ENCODE results near the gene PDE4B.
"Not testable (repeated sequence)": the region's sequence is repeated elsewhere in the genome, so short reads cannot be mapped to it uniquely, and the experiment has no call there.

Gene PDE4B

DNA sequence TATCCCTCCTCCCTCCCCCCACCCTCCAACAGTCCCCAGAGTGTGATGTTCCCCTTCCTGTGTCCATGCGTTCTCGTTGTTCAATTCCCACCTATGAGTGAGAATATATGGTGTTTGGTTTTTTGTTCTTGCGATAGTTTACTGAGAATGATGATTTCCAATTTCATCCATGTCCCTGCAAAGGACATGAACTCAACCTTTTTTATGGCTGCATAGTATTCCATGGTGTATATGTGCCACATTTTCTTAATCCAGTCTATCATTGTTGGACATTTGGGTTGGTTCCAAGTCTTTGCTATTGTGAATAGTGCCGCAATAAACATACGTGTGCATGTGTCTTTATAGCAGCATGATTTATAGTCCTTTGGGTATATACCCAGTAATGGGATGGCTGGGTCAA, 311.4 kb downstream of the PDE4B start:
- not testable (repeated sequence) for H3K9ac ChIP-seq (ENCODE audit: low read length); H3K4me3 ChIP-seq (ENCODE audit: low read length); H3K27ac ChIP-seq (ENCODE audit: low read depth, low read length); H3K36me3 ChIP-seq (ENCODE audit: control insufficient read depth, insufficient read depth, low read length); H3K27me3 ChIP-seq (ENCODE audit: control insufficient read depth, insufficient read depth, low read length); H3K4me1 ChIP-seq (ENCODE audit: control insufficient read depth, insufficient read depth, low read length)

DNA sequence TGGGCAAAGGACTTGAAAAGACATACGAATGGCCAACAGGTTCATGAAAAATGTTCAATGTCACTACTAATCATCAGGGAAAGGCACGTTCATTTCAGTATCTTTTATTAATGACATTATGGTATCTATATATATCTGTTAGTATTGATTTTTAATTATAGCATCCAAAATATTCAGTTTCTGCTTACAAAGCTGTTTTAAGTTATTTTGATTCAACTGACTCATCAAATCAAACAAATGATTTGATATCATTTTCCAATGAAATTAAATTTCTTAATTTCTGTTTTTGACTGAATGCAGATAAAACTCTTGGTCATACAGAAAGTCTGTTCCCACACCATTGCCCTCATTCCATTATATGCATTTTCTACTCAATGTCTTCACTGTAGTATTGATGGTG, 315.9 kb downstream of the PDE4B start:
- no peak overlapping the region for H3K4me3 ChIP-seq (ENCODE audit: low read length)

DNA sequence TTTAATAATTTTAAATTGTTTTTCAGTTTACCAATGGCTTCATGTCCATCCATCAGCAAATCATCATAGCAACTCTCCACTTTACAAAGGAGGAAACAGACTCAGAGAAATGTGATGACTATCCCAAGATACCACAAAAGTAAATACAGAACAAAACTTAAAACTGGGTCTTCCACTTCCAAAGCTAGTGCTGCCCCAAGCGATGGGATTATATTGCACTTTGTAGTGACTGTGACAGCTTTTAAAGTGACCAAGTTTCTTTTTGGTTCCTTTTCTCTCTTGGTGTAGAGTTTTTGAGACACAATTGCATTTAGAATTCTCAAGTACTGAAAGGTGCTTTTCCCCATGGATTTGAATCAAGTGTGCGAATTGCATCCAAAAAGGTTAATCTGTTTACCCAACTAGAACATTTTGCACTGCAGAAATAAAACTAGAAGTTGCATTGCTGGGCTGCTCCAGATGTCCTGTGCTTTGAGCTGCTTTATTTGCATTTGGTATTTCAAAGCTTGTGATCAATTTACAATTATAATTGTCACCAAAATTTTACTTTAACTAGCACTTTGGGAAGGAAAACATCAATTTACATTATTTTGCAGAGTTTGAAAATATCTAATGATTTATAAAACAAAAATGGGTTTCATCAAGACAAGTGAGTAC, 320.2 kb downstream of the PDE4B start:
- Histone ChIP-seq H3K4me1 (ENCODE audit: control insufficient read depth, insufficient read depth, low read length) (no peaks in the 10 kb centered on the region), H3K4me3 (ENCODE audit: low read length) (no peak overlapping the region), H3K27ac (ENCODE audit: low read depth, low read length) (no peak overlapping the region), H3K27me3 (ENCODE audit: control insufficient read depth, insufficient read depth, low read length) (no peaks in the 10 kb centered on the region), H3K36me3 (ENCODE audit: control insufficient read depth, insufficient read depth, low read length) (no peaks in the 10 kb centered on the region), H3K9ac (ENCODE audit: low read length) (no peak overlapping the region)

More for the DNA sequence above, 315.9 kb downstream of the PDE4B start:
- Histone ChIP-seq H3K27ac (ENCODE audit: low read depth, low read length) (no peak overlapping the region), H3K36me3 (ENCODE audit: control insufficient read depth, insufficient read depth, low read length) (no peaks in the 10 kb centered on the region), H3K9ac (ENCODE audit: low read length) (no peak overlapping the region), H3K4me1 (ENCODE audit: control insufficient read depth, insufficient read depth, low read length) (no peaks in the 10 kb centered on the region), H3K27me3 (ENCODE audit: control insufficient read depth, insufficient read depth, low read length) (no peaks in the 10 kb centered on the region)

DNA sequence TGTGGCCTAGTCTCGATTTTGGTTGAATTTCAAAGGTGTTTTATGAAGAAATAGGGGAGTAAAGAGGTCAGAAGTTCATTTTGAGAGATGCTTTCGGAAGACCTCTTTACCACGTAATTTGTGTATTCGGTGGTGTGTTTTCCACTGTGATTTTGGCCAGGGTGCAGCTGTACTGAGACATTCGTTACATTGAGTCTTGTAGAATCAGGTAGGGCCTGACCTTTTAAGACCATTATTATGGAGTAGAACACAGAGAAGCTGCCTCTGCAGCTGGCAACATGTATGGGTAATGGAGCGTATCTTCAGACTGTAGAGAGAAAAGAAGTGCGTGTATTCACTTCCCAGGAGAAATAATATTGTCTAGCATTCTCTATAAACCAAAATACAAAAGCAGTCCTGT, 326.5 kb downstream of the PDE4B start:
- H3K27ac ChIP-seq (ENCODE audit: low read depth, low read length): no peak overlapping the region
- no peaks in the 10 kb centered on the region for H3K4me1 ChIP-seq (ENCODE audit: control insufficient read depth, insufficient read depth, low read length)
- H3K27me3 ChIP-seq (ENCODE audit: control insufficient read depth, insufficient read depth, low read length): no peaks in the 10 kb centered on the region
- no peak overlapping the region for H3K4me3 ChIP-seq (ENCODE audit: low read length)
- no peaks in the 10 kb centered on the region for H3K36me3 ChIP-seq (ENCODE audit: control insufficient read depth, insufficient read depth, low read length)
- H3K9ac ChIP-seq (ENCODE audit: low read length): no peak overlapping the region

DNA sequence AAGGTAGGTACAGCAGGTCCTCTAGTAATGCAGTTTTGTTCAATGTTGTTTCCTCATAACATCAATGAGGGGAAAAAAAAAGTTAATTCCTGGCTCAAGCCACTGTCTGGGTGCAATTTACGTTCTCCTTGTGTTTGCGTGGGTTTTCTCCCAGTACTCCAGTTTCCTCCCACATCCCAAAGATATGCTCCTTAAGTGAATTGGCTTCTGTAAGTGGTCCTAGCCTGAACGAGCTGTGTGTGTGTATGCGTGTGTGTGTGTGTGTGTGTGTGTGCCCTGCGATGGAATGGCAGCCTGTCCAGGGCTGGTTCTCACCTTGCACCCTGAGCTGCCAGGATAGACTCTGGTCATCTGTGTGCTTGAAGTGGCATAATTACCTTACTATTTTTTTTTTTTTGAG, 332.0 kb downstream of the PDE4B start:
- H3K9ac ChIP-seq (ENCODE audit: low read length): no peak overlapping the region

DNA sequence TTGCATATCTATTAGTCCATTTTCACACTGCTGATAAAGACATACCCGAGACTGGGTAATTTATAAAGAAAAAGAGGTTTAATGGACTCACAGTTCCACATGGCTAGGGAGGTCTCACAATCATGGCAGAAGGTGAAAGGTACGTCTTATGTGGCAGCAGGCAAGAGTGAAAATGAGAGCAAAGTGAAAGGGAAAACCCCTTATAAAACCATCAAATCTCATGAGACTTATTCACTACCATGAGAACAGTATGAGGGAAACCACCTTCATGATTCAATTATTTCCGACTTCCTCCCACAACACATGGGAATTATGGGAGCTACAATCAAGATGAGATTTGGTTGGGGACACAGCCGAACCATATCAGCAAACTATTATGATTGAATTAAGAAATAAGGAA, 335.9 kb downstream of the PDE4B start:
- not testable (repeated sequence) for H3K27me3 ChIP-seq (ENCODE audit: control insufficient read depth, insufficient read depth, low read length); H3K9ac ChIP-seq (ENCODE audit: low read length); H3K4me1 ChIP-seq (ENCODE audit: control insufficient read depth, insufficient read depth, low read length); H3K4me3 ChIP-seq (ENCODE audit: low read length); H3K27ac ChIP-seq (ENCODE audit: low read depth, low read length); H3K36me3 ChIP-seq (ENCODE audit: control insufficient read depth, insufficient read depth, low read length)

More for the DNA sequence above, 332.0 kb downstream of the PDE4B start:
- Histone ChIP-seq H3K4me1 (ENCODE audit: control insufficient read depth, insufficient read depth, low read length) (no peaks in the 10 kb centered on the region), H3K4me3 (ENCODE audit: low read length) (no peak overlapping the region), H3K36me3 (ENCODE audit: control insufficient read depth, insufficient read depth, low read length) (no peaks in the 10 kb centered on the region), H3K27ac (ENCODE audit: low read depth, low read length) (no peak overlapping the region), H3K27me3 (ENCODE audit: control insufficient read depth, insufficient read depth, low read length) (no peaks in the 10 kb centered on the region)

DNA sequence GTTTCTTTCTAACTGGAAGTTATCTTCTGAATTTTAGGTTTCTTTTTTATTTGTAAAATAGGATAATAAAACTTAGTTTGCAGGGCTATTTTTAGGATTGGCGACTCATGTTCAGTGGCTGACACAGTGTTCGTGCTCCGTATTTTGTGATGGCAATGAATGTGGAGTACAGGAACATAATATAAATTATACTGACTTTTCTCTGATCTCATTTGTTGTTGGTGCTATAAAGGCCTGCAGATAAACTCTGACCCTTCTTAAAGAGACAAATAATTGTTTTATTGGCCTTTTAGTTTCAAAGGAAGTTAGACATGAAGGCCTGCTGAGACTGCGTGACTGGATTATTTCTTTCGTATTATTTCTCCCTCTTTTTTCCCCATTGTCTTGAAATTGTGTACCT, 339.6 kb downstream of the PDE4B start:
- no peak overlapping the region for H3K9ac ChIP-seq (ENCODE audit: low read length)
- H3K4me3 ChIP-seq (ENCODE audit: low read length): no peak overlapping the region
- H3K4me1 ChIP-seq (ENCODE audit: control insufficient read depth, insufficient read depth, low read length): no peaks in the 10 kb centered on the region
- H3K27me3 ChIP-seq (ENCODE audit: control insufficient read depth, insufficient read depth, low read length): no peaks in the 10 kb centered on the region
- H3K36me3 ChIP-seq (ENCODE audit: control insufficient read depth, insufficient read depth, low read length): no peaks in the 10 kb centered on the region
- no peak overlapping the region for H3K27ac ChIP-seq (ENCODE audit: low read depth, low read length)

DNA sequence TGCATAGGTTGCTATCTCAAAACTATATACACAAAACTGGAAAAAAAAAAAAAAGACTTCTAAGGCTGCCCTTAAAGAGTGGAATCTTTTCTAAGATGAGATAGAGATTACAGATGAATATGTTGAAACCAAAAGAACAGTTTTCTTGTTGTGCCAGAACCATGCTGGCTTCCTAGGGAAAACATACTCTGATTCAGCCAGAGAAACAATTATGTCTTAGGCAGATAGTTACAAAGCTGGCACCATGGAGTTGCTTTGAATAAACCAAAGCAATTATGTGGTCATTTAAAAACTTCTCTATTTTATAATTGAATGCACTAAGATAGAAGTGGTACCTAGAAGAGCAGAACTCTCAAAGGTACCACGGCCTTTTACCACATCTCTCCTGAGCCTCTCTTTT, 341.3 kb downstream of the PDE4B start:
- no peak overlapping the region for H3K4me3 ChIP-seq (ENCODE audit: low read length)
- no peaks in the 10 kb centered on the region for H3K4me1 ChIP-seq (ENCODE audit: control insufficient read depth, insufficient read depth, low read length)
- H3K36me3 ChIP-seq (ENCODE audit: control insufficient read depth, insufficient read depth, low read length): no peaks in the 10 kb centered on the region
- no peaks in the 10 kb centered on the region for H3K27me3 ChIP-seq (ENCODE audit: control insufficient read depth, insufficient read depth, low read length)
- H3K9ac ChIP-seq (ENCODE audit: low read length): no peak overlapping the region
- no peak overlapping the region for H3K27ac ChIP-seq (ENCODE audit: low read depth, low read length)

DNA sequence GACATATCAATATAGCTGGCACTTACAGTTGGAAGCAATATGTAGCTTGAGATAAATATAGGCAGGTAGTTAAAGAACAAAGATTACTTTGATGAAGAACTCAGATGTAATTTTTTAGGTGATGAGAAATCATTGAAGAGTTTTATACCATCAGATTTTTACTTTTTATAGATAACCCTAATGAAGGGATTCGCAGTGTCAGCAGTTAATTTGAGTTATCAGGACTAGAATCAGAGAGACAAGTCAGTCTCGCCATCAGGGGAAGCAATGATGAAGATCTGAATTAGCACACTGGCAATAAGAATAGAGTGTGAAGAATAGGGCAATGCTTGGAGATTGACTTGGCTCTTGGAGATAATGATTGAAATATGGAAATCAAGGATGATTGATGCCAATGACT, 342.5 kb downstream of the PDE4B start:
- Histone ChIP-seq H3K27ac (ENCODE audit: low read depth, low read length) (no peak overlapping the region), H3K27me3 (ENCODE audit: control insufficient read depth, insufficient read depth, low read length) (no peaks in the 10 kb centered on the region), H3K9ac (ENCODE audit: low read length) (no peak overlapping the region), H3K4me1 (ENCODE audit: control insufficient read depth, insufficient read depth, low read length) (no peaks in the 10 kb centered on the region), H3K4me3 (ENCODE audit: low read length) (no peak overlapping the region), H3K36me3 (ENCODE audit: control insufficient read depth, insufficient read depth, low read length) (no peaks in the 10 kb centered on the region)

DNA sequence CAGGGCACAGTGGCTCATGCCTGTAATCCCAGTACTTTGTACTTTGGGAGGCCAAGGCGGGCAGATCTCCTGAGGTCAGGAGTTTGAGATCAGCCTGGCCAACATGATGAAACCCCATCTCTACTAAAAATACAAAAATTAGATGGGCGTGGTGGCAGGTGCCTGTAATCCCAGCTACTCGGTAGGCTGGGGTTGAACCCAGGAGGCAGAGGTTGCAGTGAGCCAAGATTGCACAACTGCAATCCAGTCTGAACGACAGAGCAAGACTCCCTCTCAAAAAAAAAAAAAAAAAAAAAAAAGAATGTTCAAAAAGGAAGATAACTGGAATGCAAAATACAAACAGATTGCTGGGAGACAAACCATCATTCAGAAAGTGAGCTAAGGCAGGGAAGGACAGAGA, 343.7 kb downstream of the PDE4B start:
- H3K9ac ChIP-seq (ENCODE audit: low read length); H3K36me3 ChIP-seq (ENCODE audit: control insufficient read depth, insufficient read depth, low read length); H3K4me3 ChIP-seq (ENCODE audit: low read length); H3K27me3 ChIP-seq (ENCODE audit: control insufficient read depth, insufficient read depth, low read length); H3K4me1 ChIP-seq (ENCODE audit: control insufficient read depth, insufficient read depth, low read length); H3K27ac ChIP-seq (ENCODE audit: low read depth, low read length): not testable (repeated sequence)

DNA sequence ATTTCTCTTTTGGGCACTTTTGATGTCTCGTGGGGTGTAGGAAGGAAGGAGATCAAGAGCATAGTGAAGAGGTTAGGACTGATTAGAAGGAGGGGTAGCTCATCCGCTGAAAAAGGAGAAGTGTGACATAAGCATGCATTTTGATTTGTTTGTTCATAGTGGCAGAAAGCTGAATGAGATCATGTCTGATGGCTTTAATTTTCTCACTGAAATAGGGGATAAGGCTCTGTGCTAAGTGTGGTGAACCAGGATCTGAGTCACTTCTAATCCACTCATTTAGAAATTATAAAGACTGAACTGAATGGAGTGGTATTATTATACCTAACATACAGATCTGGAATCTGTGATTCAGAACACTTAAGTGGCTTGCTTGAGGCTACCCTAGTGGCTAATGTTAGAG, 344.5 kb downstream of the PDE4B start:
- Histone ChIP-seq H3K36me3 (ENCODE audit: control insufficient read depth, insufficient read depth, low read length) (no peaks in the 10 kb centered on the region), H3K4me1 (ENCODE audit: control insufficient read depth, insufficient read depth, low read length) (no peaks in the 10 kb centered on the region), H3K4me3 (ENCODE audit: low read length) (no peak overlapping the region), H3K27me3 (ENCODE audit: control insufficient read depth, insufficient read depth, low read length) (no peaks in the 10 kb centered on the region), H3K27ac (ENCODE audit: low read depth, low read length) (no peak overlapping the region), H3K9ac (ENCODE audit: low read length) (no peak overlapping the region)

DNA sequence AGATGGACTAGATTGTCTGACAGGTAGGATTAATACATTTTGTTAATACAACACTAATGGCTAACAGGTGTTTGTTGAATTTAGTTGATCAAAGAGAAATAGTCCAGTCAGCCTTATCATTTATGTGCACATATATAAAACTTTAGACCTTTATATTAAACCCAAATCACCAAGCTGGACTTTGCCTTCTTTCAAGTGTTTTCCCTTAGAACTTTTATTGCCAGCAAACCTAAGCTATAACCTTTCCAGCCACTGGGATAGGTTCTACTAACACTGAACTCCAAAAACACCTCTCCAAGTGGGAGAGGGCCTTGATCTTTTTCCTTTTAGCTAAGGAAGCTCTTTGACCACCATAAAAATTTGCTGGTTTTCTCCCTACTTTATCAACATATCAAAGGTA, 345.9 kb downstream of the PDE4B start:
- Histone ChIP-seq H3K27ac (ENCODE audit: low read depth, low read length) (no peak overlapping the region), H3K36me3 (ENCODE audit: control insufficient read depth, insufficient read depth, low read length) (no peaks in the 10 kb centered on the region), H3K4me3 (ENCODE audit: low read length) (no peak overlapping the region), H3K4me1 (ENCODE audit: control insufficient read depth, insufficient read depth, low read length) (no peaks in the 10 kb centered on the region), H3K27me3 (ENCODE audit: control insufficient read depth, insufficient read depth, low read length) (no peaks in the 10 kb centered on the region), H3K9ac (ENCODE audit: low read length) (no peak overlapping the region)

DNA sequence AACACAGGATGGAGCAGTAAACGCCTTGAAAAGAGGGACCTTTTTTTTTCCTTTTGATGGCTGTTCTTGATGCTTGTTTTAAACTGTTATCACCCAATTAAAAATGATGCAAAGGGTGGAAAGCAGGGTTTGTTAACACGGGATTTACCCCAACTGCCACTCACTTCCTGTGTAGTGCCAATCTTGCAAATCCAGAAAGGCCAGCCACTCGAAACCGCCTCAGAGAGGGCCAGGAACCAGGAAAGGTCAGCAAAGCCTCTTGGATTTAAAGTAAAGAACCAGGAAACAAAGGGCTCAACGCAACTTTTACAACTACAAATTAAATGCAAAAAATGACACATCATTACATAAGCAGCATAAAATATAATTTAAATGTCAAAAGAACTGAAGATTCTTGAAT, 347.4 kb downstream of the PDE4B start:
- H3K4me1 ChIP-seq (ENCODE audit: control insufficient read depth, insufficient read depth, low read length): no peaks in the 10 kb centered on the region
- H3K36me3 ChIP-seq (ENCODE audit: control insufficient read depth, insufficient read depth, low read length): no peaks in the 10 kb centered on the region
- H3K27ac ChIP-seq (ENCODE audit: low read depth, low read length): no peak overlapping the region
- no peak overlapping the region for H3K9ac ChIP-seq (ENCODE audit: low read length)
- H3K27me3 ChIP-seq (ENCODE audit: control insufficient read depth, insufficient read depth, low read length): no peaks in the 10 kb centered on the region
- H3K4me3 ChIP-seq (ENCODE audit: low read length): no peak overlapping the region

Data from rectal smooth muscle tissue (tissue), 1 donor.